Stimulated activated naive CD8-positive, alpha-beta T cell treated with anti-CD3 and anti-CD28 coated beads, Interleukin-15, Interleukin-2, amounts not matched to agents 100 ng/mL and 50 ng/mL, for 24 hours (primary cell): ENCODE data around the gene PDLIM5.

Source experiments
- H3K27ac Mint-ChIP-seq: one replicate; pipeline ENCODE4 v1.8.0; 2021; ENCODE audit warnings: mild to moderate bottlenecking, mixed read lengths
- H3K27me3 Mint-ChIP-seq: one replicate; pipeline ENCODE4 v1.8.0; 2021; ENCODE audit warnings: mixed read lengths
- H3K36me3 Mint-ChIP-seq: one replicate; pipeline ENCODE4 v1.8.0; 2021; ENCODE audit warnings: low read depth, mixed read lengths
- H3K4me1 Mint-ChIP-seq: one replicate; pipeline ENCODE4 v1.8.0; 2021; ENCODE audit warnings: low read depth, mixed read lengths
- H3K4me3 Mint-ChIP-seq: one replicate; pipeline ENCODE4 v1.8.0; 2021; ENCODE audit warnings: mild to moderate bottlenecking, mixed read lengths
- H3K9me3 Mint-ChIP-seq: one replicate; pipeline ENCODE4 v1.8.0; 2021; ENCODE audit warnings: mixed read lengths

Gene PDLIM5

DNA sequence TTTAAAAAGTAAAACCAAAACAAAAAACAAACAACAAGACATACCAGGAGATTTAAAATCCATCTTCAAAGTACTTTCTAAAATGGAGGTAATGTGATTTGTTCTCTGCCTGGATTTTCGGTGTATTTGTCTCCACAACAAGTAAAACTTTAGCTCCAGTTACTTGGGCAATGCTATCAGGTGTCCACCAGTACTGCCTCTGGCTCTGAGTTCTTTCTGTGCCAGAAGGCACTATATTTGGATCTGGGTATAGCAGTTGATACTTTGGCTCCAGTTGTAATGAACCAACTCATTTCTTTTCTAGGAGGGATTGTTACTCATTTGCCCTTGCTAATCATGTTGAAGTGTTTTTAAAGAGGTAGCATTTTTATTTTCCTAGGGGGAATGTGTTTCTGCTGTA is 9.5 kb upstream of the PDLIM5 start:
- H3K4me1 Mint-ChIP-seq = no peaks in the 10 kb centered on the region
- H3K9me3 Mint-ChIP-seq = no peaks in the 10 kb centered on the region
- no peak overlapping the region for H3K27ac Mint-ChIP-seq
- H3K27me3 Mint-ChIP-seq = peaks cover 11% of the 10 kb centered on the region
- H3K4me3 Mint-ChIP-seq = no peak overlapping the region
- no peaks in the 10 kb centered on the region for H3K36me3 Mint-ChIP-seq

DNA sequence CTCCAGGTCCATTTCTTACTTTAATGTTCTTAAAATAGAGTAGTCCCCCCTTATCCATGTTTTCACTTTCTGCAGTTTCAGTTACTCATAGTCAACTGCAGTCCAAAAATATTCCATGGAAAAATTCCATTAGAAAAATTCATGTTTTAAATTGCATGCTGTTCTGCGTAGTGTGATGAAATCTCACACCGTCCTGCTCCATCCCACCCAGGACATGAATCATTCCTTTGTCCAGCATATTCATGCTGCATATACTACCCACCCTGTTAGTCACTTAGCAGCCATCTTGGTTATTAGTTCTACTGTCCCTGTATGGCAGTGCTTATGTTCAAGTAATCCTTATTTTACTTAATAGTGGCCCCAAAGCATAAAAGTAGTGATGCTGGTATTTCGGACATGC is 5.4 kb upstream of the PDLIM5 start:
- no peaks in the 10 kb centered on the region for H3K9me3 Mint-ChIP-seq
- peaks cover 6% of the 10 kb centered on the region for H3K4me1 Mint-ChIP-seq
- H3K27ac Mint-ChIP-seq = no peak overlapping the region
- no peaks in the 10 kb centered on the region for H3K36me3 Mint-ChIP-seq
- no peak overlapping the region for H3K4me3 Mint-ChIP-seq
- peaks cover 20% of the 10 kb centered on the region for H3K27me3 Mint-ChIP-seq

DNA sequence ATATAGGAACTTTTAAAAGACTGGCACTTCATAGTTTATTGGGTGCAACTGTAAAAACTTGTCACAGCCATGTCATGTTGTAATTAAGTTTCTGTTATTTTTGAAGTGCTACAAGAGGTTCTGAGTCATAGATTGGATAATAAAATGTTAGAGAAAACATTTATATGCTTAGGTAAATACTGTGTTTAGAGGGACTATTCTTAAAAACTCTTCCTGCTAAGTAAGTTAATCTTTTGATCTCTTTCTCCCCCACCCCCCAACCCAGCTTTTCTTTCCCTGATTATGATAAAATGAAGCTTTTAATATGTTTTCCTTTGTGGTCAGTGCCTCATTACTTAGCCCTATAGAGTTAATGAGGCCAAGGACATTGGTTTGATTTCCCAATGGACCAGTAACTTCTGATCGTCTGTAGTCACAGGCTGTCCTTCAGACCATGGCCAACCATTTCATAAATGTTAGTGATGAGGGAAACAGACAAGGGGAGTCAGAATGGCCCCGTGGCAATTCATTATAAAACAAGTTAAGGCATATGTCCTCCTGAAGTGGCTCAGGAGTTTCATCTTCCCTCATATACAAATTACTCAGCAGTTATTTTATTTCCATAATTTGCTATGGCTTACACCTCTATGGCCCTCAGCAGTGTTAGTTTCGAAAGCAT is 3.9 kb upstream of the PDLIM5 start:
- Mint-ChIP-seq H3K27ac (no peak overlapping the region), H3K27me3 (peaks cover 20% of the 10 kb centered on the region), H3K36me3 (no peaks in the 10 kb centered on the region), H3K4me1 (peaks cover 13% of the 10 kb centered on the region), H3K9me3 (no peaks in the 10 kb centered on the region), H3K4me3 (no peak overlapping the region)

DNA sequence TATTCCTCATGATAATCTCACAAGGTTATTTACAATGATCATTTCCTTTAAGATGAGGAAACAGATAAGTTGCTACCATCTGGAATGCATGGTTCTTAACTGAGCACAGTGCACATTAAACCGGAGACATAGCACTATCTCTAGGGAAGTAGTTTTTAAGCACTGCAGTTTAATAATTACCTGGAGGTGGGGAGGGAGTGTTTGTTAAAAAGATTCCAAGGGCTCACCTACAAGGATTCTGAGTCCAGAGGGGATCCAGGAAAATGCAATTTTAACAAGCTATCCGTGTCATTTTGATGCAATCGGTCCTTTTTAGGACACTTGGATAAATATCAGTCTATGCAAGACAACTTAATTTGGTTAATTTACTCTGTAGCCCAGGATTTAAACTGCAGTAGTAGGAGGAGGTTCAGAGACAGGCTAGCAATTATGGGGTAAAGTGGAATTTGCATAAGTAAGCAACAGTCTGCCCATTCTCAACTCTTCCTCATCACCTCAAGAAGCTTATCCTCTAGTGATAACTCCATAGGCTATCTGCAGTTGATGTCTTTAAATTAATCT is 2.8 kb upstream of the PDLIM5 start:
- H3K27ac Mint-ChIP-seq = no peak overlapping the region
- H3K27me3 Mint-ChIP-seq = peaks cover 20% of the 10 kb centered on the region
- peaks cover 23% of the 10 kb centered on the region for H3K4me1 Mint-ChIP-seq
- no peaks in the 10 kb centered on the region for H3K9me3 Mint-ChIP-seq
- H3K4me3 Mint-ChIP-seq = no peak overlapping the region
- H3K36me3 Mint-ChIP-seq = no peaks in the 10 kb centered on the region

DNA sequence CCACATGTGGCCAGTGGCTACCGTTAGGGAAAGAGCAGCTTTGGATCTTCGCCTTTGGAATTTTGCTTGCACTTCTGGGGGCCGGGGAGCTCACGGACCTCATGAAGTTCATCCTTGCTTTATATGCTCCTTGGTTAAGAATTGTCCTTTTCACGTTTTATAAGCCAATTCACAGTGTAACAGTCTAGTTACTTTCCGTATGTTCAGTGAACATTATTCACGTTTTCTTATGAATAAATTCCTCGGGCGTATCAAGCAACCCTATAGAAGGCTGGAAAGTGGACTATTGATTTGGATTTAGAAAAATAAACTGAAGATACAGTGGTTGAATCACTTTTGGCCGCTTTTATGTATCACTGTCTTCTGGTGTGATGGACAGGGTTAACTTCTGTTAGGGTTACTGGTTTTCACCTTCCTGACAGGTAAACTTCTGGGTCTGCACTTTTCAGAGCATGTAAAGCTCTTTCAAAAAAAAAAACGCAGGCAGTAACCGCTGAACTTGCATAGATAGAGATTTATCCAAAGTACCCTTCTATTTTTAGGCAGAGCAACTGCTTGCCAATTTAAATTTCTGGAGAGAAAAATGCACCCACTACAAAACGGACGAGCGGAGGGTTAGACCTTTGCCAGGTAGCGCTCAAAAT is 569 bp upstream of the PDLIM5 start:
- Mint-ChIP-seq H3K9me3 (no peaks in the 10 kb centered on the region), H3K4me3 (peak overlapping the region; percentile 92), H3K36me3 (peaks cover 8% of the 10 kb centered on the region), H3K27ac (no peak overlapping the region), H3K4me1 (peaks cover 23% of the 10 kb centered on the region), H3K27me3 (peaks cover 16% of the 10 kb centered on the region)

DNA sequence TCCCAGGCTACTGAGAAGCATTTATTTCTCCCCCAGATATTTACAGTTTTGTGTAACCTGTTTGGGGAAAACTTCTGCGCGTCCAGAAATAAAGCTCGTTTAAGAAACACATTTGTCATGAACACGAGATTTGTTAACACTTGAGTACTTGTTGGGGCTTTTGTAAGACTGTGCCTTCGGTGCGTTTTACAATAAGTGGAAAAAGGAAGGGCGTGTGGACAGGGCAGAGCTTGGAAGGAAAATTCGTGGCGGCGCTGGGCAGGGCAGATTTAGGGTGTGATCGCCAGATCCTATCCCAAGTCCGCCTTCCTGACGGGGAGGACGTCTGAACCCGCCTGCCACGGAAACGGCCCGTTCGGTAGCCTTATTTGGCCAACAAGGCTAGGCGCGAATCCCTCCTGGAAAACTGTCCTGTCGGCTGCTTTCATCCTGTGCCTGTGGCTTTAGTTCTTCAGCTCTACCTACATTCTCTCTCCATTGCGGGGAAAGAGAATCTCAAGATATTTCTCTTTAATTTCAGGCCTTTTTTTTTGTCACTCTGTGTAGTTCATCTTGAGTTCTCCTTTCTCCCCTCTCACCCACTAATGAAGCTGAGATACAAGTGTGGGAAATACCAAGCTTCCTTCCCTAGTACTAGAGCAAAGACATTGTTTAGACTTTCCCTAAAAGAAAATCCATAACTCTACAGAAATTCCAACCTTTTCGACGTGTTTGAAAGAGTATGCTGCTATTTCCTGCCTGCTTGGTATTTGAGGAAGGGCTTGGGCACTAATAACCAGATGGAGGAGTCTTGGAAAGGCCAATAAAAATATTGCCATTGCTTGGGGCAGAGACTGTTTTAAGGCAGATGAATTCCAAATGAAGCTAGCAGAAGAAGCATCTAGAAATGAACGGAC is 982 bp downstream of the PDLIM5 start:
- H3K9me3 Mint-ChIP-seq = no peaks in the 10 kb centered on the region
- peak overlapping the region; percentile 21 for H3K27ac Mint-ChIP-seq
- peak overlapping the region; percentile 92 for H3K4me3 Mint-ChIP-seq
- H3K27me3 Mint-ChIP-seq = peaks cover 6% of the 10 kb centered on the region
- H3K36me3 Mint-ChIP-seq = peaks cover 8% of the 10 kb centered on the region
- peaks cover 23% of the 10 kb centered on the region for H3K4me1 Mint-ChIP-seq

DNA sequence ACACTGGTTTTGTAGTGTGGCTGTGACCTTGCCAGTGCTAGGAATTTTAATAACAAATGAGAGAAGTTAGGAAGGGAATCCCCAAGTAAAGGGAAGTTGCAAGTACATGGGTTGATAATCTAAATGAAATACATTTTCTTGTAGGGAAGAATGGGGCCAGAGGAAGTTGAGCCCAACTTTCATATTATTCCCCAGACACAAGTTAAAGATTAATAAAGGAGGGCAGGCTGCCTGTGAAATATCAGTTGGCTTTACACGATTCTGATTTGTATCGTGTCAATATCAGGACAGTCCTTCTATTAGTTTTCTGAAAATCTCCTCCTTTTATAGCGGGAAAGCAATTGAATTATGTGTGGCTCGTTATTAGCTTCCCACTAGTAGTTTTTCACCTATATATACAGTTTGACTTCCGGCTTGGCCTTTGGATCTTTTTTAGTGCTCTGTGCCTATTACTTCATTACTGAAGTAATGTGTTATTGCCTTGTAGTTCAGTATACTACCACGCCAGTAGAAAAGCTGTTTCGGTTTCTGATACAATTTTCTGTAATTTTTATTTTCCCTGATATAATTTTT is 1.7 kb downstream of the PDLIM5 start:
- Mint-ChIP-seq H3K27me3 (no peaks in the 10 kb centered on the region), H3K27ac (no peak overlapping the region), H3K9me3 (no peaks in the 10 kb centered on the region), H3K4me3 (peak overlapping the region; percentile 92), H3K36me3 (peaks cover 8% of the 10 kb centered on the region), H3K4me1 (peaks cover 23% of the 10 kb centered on the region)

DNA sequence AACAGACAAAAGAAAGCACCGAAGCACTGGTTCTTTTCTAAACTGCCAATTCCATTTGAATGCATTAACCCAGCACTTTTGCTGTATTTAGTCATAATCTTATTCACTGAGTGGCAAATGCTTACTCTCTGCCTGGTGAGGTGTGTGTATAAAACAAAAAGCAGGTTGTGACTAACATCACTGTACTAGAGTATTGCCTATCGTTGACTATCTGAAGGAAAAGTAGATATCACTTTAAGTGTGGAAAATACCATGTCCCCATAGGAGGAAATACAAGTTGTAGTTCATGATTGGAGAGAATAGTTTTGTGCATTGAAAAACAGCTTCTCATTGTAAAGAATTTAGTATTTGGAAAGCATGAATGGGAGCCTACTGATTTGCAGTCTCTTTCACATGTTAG is 2.7 kb downstream of the PDLIM5 start:
- Mint-ChIP-seq H3K27me3 (no peaks in the 10 kb centered on the region), H3K9me3 (no peaks in the 10 kb centered on the region), H3K4me1 (peaks cover 25% of the 10 kb centered on the region), H3K36me3 (peaks cover 8% of the 10 kb centered on the region), H3K27ac (no peak overlapping the region), H3K4me3 (no peak overlapping the region)

DNA sequence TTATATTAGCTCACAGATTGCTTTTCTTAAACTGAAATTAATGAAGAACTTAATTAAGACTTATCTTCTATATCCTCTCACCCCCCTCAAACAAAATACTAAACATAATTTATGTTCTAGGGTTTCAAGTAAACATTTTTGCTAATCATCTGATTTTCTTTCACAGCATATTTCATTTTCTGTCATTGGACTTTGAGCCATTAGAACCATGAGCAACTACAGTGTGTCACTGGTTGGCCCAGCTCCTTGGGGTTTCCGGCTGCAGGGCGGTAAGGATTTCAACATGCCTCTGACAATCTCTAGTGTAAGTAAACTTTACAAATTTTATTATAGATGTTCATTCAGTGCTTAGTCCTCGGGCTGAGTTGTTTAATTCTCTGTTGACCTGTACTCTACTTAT is 3.3 kb downstream of the PDLIM5 start:
- H3K4me3 Mint-ChIP-seq = no peak overlapping the region
- H3K4me1 Mint-ChIP-seq = peaks cover 30% of the 10 kb centered on the region
- H3K9me3 Mint-ChIP-seq = no peaks in the 10 kb centered on the region
- peaks cover 8% of the 10 kb centered on the region for H3K36me3 Mint-ChIP-seq
- H3K27me3 Mint-ChIP-seq = no peaks in the 10 kb centered on the region
- no peak overlapping the region for H3K27ac Mint-ChIP-seq

DNA sequence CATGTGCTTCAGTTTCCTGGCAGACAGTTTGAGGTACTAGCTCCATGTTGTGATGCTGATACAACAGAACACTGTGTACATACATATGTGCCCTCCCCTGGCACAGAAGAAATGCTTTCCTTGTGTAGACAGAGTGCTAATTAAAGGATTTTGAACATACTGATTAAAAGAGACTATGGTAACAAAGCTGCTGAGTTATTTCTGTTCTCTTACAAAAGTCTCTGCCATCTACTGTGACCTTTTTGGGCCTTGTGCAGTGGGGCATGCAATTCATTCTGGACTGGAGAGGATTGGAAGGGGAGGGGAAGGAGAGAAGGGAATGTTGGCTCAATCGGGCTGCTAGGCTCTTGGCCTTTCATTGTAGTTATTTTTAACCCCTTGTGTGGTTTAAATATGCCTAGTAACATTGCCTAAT is 6.0 kb downstream of the PDLIM5 start:
- Mint-ChIP-seq H3K9me3 (no peaks in the 10 kb centered on the region), H3K27ac (no peak overlapping the region), H3K4me1 (peaks cover 19% of the 10 kb centered on the region), H3K27me3 (no peaks in the 10 kb centered on the region), H3K4me3 (no peak overlapping the region), H3K36me3 (peaks cover 8% of the 10 kb centered on the region)

DNA sequence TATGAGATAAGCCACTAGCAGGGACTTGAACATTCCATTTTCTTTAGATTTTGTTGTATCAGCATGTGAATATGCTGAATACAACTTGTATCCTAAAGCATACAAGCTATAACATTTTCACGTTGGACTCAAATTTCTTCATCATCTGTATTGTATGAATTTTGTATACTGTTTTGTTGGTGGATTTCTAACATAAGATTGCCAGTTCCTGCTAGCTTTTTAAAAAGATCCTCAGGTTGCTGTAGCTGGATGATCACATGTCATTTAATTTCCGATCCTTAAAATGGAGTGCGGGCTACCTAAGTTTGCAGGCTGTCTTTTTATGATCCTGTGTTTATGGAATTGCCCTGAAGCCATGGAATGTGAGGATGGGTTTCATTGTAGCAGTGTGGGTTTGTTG is 6.9 kb downstream of the PDLIM5 start:
- peaks cover 13% of the 10 kb centered on the region for H3K4me1 Mint-ChIP-seq

DNA sequence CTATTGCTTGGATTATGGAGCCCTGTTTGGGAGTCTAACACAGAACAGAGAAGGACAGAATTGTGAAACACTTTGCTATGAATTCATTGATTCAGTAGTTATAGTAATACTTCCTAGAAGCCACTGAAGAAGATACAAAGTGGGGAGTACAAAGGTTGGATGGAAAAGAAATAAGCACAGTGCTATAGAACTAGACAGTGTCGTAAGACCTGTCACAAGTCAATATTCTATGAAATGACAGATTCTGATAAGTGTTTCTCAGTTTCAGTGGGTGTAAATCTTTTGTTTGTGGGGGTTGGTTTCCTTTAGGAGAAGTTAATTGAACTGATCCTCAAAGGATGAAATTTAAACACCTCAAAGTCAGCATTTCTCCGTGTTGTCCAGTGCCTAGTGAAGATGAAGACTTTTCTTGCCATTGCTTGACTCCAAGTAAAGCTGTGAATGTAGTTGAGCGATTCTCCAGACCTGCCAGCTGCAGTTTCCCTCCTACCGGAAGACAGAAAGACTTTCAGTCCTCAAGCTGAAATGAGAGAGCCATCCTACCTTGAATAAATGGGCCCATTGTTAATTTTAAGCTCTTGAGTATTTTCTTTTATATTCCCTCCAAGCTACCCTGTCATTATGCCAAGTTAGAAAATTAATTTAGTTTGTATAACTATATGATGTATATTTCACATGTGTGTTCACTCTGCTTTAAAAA is 7.9 kb downstream of the PDLIM5 start:
- Mint-ChIP-seq H3K36me3 (peaks cover 8% of the 10 kb centered on the region), H3K4me3 (no peak overlapping the region), H3K27me3 (no peaks in the 10 kb centered on the region), H3K9me3 (no peaks in the 10 kb centered on the region), H3K4me1 (peaks cover 16% of the 10 kb centered on the region), H3K27ac (no peak overlapping the region)

More for the DNA sequence above, 6.9 kb downstream of the PDLIM5 start:
- Mint-ChIP-seq H3K27me3 (no peaks in the 10 kb centered on the region), H3K4me3 (no peak overlapping the region), H3K9me3 (no peaks in the 10 kb centered on the region), H3K27ac (no peak overlapping the region), H3K36me3 (peaks cover 8% of the 10 kb centered on the region)

DNA sequence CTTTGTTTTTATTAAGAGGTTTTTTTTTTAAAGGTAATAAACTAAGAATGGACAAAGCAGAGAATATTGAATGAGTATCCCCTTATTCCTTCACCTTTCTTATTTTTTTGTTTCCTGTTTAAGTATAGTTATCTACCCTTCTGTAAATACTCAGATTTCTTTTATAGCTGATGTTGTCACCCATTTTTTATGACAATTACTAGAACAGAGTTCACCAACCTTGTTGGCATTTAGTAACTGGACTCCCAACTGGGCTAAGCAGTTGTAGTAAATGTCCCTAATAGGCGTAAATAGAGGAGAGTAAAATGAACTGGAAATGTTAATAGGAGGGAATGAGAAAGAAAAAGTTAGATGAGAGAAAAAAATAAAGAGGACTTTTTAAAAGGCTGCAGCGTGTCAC is 9.8 kb downstream of the PDLIM5 start:
- Mint-ChIP-seq H3K27me3 (no peaks in the 10 kb centered on the region), H3K27ac (no peak overlapping the region), H3K4me3 (no peak overlapping the region), H3K4me1 (peaks cover 16% of the 10 kb centered on the region), H3K9me3 (no peaks in the 10 kb centered on the region), H3K36me3 (no peaks in the 10 kb centered on the region)

DNA sequence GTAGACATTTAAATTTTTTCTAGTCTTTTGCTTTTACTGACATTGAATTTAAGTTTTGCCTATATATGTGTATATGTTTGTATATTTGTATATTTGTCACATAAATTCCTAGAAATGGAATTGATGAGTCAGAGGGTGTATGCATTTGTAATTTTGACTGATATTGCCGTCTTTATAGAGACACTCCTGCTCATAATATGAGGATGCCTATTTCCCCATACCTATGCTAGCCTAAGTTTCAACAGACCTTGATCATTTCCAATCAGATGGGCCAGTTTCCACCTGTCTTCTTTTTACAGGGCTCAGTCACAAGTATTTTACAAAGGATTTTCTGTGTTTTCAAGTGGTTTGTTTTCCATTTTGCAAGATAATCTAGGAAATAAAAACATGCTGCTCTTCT is 10.8 kb downstream of the PDLIM5 start:
- no peaks in the 10 kb centered on the region for H3K36me3 Mint-ChIP-seq
- H3K4me3 Mint-ChIP-seq = no peak overlapping the region
- no peaks in the 10 kb centered on the region for H3K27me3 Mint-ChIP-seq
- no peak overlapping the region for H3K27ac Mint-ChIP-seq
- no peaks in the 10 kb centered on the region for H3K9me3 Mint-ChIP-seq
- peaks cover 16% of the 10 kb centered on the region for H3K4me1 Mint-ChIP-seq
